Tibial nerve (tissue), 4 donors: ENCODE data around the gene PIP4K2C. TPM values are rescaled to one million over a fixed set of nuclear protein-coding genes. Genes with fewer than 3 reads are reported as not detected.
"Not testable (repeated sequence)": the region's sequence is repeated elsewhere in the genome, so short reads cannot be mapped to it uniquely, and the experiment has no call there.

ENCODE experiments used
- DNase-seq, 2 donors: peaks; one replicate each; pipeline ENCODE4 v3.0.0-alpha.2; 2019; ENCODE audit warnings: low spot score in 2 of 2
- H3K27ac ChIP-seq, 4 donors: fragments of 200-600 bp; sonication (generic) in 3 of 4; one replicate each; pipeline ENCODE4 v1.5.1; 2017 to 2019; ENCODE audit warnings: mild to moderate bottlenecking in 1 of 4
- H3K27me3 ChIP-seq, 2 donors: fragments of 200-600 bp; sonication (generic) in 1 of 2; one replicate each; pipeline versions ENCODE4 v1.5.1 to v1.6.0; 2017 to 2019
- H3K36me3 ChIP-seq, 3 donors: fragments of 200-600 bp; sonication (generic); one replicate each; pipeline ENCODE4 v1.5.1; 2018 to 2019
- H3K4me1 ChIP-seq, 4 donors: fragments of 200-600 bp; sonication (generic) in 3 of 4; one replicate each; pipeline ENCODE4 v1.5.1; 2017 to 2019
- H3K4me3 ChIP-seq, 4 donors: fragments of 200-600 bp; sonication (generic) in 3 of 4; one replicate each; pipeline ENCODE4 v1.5.1; 2017 to 2019; ENCODE audit warnings: mild to moderate bottlenecking in 1 of 4, moderate library complexity in 1 of 4
- H3K9me3 ChIP-seq, 4 donors: fragments of 200-600 bp; sonication (generic) in 3 of 4; one replicate each; pipeline ENCODE4 v1.5.1; 2017 to 2019
- EP300 ChIP-seq, 2 donors: sonication (generic); formaldehyde crosslinking; IDR thresholded peaks; one replicate each; pipeline ENCODE4 v1.6.1; 2017; ENCODE audit warnings: antibody characterized with exemption in 2 of 2, mild to moderate bottlenecking in 1 of 2
- POLR2A ChIP-seq, 2 donors: fragments of 450-650 bp; IDR thresholded peaks; one replicate each; pipeline ENCODE4 v1.6.1; 2017; ENCODE audit warnings: antibody characterized with exemption in 2 of 2, mild to moderate bottlenecking in 2 of 2, moderate library complexity in 2 of 2
- WGBS, 2 donors: methylation state at CpG; one replicate each; pipeline ENCODE4 v1.1.5; 2018; 5-methylcytosine and 5-hydroxymethylcytosine counted together
- total RNA-seq, 4 donors: library from RNA; depleted of rRNA; stranded (reverse); fragments of >200 nt; gene quantifications; one replicate each; pipeline ENCODE4 v1.1.0, GENCODE V29; 2016
- TF ChIP-seq, protein P1 (sequence below), 5 experiments: fragments of 200-600 bp in 3 of 5; fragments of 450-650 bp in 2 of 5; sonication (generic) in 3 of 5; IDR thresholded peaks; one replicate each; pipeline ENCODE4 v1.5.1; 2016 to 2019; ENCODE audit warnings: antibody characterized with exemption in 5 of 5, mild to moderate bottlenecking in 3 of 5, moderate library complexity in 2 of 5

Gene PIP4K2C
- total RNA-seq, 4 donors from 2014 or later: 29.5 to 67.7 (median 35.9) TPM

DNA sequence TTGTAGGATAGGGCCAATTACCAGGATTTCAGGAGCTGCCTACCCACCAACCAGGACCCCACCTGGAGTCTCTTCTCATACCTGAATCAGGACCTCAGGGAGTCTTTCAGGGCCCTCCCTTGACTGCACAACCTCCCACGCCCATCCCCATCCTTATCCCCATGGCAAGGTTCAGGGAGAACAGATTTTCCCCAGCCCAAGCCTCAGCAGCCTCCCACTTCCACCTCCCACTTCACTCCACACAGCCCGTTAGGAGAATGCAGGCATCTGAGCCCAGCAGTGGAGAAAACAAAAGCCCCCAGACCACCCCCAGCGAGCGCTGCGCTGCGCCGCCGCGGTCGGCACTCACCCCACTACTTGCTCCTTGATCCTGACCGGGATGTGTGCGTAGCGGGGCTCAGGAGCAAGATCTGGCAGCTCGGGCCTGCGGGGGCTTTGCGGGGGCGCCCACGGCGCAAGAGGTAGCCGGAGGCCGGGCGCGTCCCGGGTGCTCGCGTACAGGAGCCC lies 40.6 kb downstream of the PIP4K2C start:
- H3K36me3 ChIP-seq: peaks cover 0 to 11% (median 0%) of the 10 kb centered on the region in 3 donors
- peaks cover 0 to 34% (median 26%) of the 10 kb centered on the region in 4 donors for H3K4me1 ChIP-seq
- TF ChIP-seq EP300 (IDR thresholded peaks at IDR 0.05) (no peak), POLR2A (IDR thresholded peaks at IDR 0.05) (no peak)
- H3K4me3 ChIP-seq: peak overlapping the region; percentile 61 to 81 (median 65)
- H3K27me3 ChIP-seq: peaks cover 0 to 22% of the 10 kb centered on the region in 2 donors
- 7 to 39% methylated on average over 2 to 26 of the region's 26 CpGs for WGBS, 2 donors
- H3K9me3 ChIP-seq: no peaks in the 10 kb centered on the region
- no peak for DNase-seq
- peak overlapping the region; percentile 65 to 90 (median 81) for H3K27ac ChIP-seq

GRCh38 chr12:57632073-57632957 lies 41.3 kb downstream of the PIP4K2C start:
- H3K27ac ChIP-seq: peak overlapping the region; percentile 65 to 90 (median 81)
- WGBS, 2 donors: 0 to 1% methylated on average over 30 to 32 of the region's 67 CpGs
- H3K27me3 ChIP-seq: peaks cover 0 to 22% of the 10 kb centered on the region in 2 donors

GRCh38 chr12:57632958-57633840 lies 42.2 kb downstream of the PIP4K2C start, which contains the start of gene B4GALNT1:
Gene B4GALNT1, minus strand, starts transcription at chr12:57633201. Its CDS starts 1,069 bp downstream, at chr12:57632132.
- H3K4me3 ChIP-seq: peak within 1 kb of the TSS; percentile 61 to 81 (median 65)
- WGBS, 2 donors: 3 to 11% methylated on average over 15 to 36 of the region's 58 CpGs
- DNase-seq: no peak
- TF ChIP-seq, protein P1, sequence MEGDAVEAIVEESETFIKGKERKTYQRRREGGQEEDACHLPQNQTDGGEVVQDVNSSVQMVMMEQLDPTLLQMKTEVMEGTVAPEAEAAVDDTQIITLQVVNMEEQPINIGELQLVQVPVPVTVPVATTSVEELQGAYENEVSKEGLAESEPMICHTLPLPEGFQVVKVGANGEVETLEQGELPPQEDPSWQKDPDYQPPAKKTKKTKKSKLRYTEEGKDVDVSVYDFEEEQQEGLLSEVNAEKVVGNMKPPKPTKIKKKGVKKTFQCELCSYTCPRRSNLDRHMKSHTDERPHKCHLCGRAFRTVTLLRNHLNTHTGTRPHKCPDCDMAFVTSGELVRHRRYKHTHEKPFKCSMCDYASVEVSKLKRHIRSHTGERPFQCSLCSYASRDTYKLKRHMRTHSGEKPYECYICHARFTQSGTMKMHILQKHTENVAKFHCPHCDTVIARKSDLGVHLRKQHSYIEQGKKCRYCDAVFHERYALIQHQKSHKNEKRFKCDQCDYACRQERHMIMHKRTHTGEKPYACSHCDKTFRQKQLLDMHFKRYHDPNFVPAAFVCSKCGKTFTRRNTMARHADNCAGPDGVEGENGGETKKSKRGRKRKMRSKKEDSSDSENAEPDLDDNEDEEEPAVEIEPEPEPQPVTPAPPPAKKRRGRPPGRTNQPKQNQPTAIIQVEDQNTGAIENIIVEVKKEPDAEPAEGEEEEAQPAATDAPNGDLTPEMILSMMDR (IDR thresholded peaks at IDR 0.05): peak; percentile 91 to 97 (median 94)
- TF ChIP-seq POLR2A (IDR thresholded peaks at IDR 0.05): no peak
- peak in 1 of 2 donors; percentile 52 for TF ChIP-seq EP300 (IDR thresholded peaks at IDR 0.05)
- H3K27me3 ChIP-seq: peaks cover 0 to 15% of the 10 kb centered on the region in 2 donors
- peak within 1 kb of the TSS; percentile 65 to 90 (median 81) for H3K27ac ChIP-seq
- peaks cover 0 to 34% (median 23%) of the 10 kb centered on the region in 4 donors for H3K4me1 ChIP-seq
- H3K36me3 ChIP-seq: no peaks in the 10 kb centered on the region
- no peaks in the 10 kb centered on the region for H3K9me3 ChIP-seq

More at GRCh38 chr12:57632073-57632957, 41.3 kb downstream of the PIP4K2C start:
- TF ChIP-seq, protein P1 (IDR thresholded peaks at IDR 0.05): no peak
- TF ChIP-seq POLR2A (IDR thresholded peaks at IDR 0.05) (no peak), EP300 (IDR thresholded peaks at IDR 0.05) (no peak)
- peaks cover 0 to 34% (median 26%) of the 10 kb centered on the region in 4 donors for H3K4me1 ChIP-seq
- peak overlapping the region; percentile 61 to 81 (median 65) for H3K4me3 ChIP-seq
- H3K9me3 ChIP-seq: no peaks in the 10 kb centered on the region
- peaks cover 0 to 8% (median 0%) of the 10 kb centered on the region in 3 donors for H3K36me3 ChIP-seq
- DNase-seq: no peak

DNA sequence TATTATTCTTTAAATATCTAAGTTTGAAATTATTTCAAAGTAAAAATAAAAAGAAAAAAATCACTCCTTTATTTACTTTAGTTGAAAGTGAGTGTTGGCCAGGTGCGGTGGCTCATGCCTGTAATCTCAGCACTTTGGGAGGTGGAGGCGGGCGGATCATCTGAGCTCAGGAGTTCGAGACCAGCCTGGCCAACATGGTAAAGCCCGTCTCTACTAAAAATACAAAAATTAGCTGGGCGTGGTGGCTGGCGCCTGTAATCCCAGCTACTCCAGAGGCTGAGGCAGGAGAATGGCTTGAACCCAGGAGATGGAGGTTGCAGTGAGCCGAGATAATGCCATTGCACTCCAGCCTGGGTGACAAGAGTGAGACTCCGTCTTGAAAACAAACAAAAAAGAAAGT lies 45.7 kb downstream of the PIP4K2C start:
- not testable (repeated sequence) for DNase-seq, H3K36me3 ChIP-seq, H3K9me3 ChIP-seq, H3K4me3 ChIP-seq, H3K27ac ChIP-seq
- peaks cover 0 to 14% of the 10 kb centered on the region in 2 donors for H3K27me3 ChIP-seq
- peaks cover 0 to 19% (median 12%) of the 10 kb centered on the region in 4 donors for H3K4me1 ChIP-seq
- 87 to 89% methylated on average over 9 of the region's 9 CpGs for WGBS, 2 donors

DNA sequence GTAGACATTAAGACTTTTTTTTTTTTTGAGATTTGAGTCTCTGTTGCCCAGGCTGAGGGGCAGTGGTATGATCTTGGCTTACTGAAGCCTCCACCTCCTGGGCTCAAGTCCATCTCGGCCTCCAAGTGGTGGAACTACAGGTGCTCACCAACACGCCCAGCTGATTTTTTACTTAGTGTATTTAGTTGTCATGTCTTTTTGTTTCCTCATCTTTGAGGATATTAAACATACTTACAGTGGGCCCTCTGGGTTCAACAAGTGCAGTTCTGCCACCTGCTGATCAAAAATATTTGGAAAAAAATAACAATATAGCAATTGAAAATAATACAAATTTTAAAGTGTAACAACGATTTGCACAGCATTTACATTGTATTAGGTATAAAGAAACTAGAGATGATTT lies 46.4 kb downstream of the PIP4K2C start:
- 55 to 65% methylated on average over 3 of the region's 3 CpGs for WGBS, 2 donors
- Histone ChIP-seq H3K27me3 (peaks cover 0 to 10% of the 10 kb centered on the region in 2 donors), H3K36me3 (no peaks in the 10 kb centered on the region), H3K27ac (no peak overlapping the region), H3K4me1 (peaks cover 0 to 12% (median 6%) of the 10 kb centered on the region in 4 donors), H3K9me3 (no peaks in the 10 kb centered on the region), H3K4me3 (no peak overlapping the region)
- TF ChIP-seq, protein P1 (IDR thresholded peaks at IDR 0.05): peak in 1 of 5 experiments; percentile 6
- no peak for TF ChIP-seq POLR2A (IDR thresholded peaks at IDR 0.05)
- TF ChIP-seq EP300 (IDR thresholded peaks at IDR 0.05): no peak
- DNase-seq: no peak
